Aorta (tissue), 5 donors: ENCODE results near the gene ANKRD33B. TPM values are rescaled to one million over a fixed set of nuclear protein-coding genes. Genes with fewer than 3 reads are reported as not detected.

Source experiments
- ATAC-seq: fragments of 200-7000 bp; cut with Tn5 transposase; one replicate; pipeline ENCODE4 v1.9.1; 2022; ENCODE audit warnings: moderate library complexity; ENCODE audit not compliant: low FRiP score
- DNase-seq, 2 donors: peaks; one replicate each; pipeline ENCODE4 v3.0.0-alpha.2; 2020
- H3K27ac ChIP-seq, 2 donors: one replicate each; pipeline ENCODE4 v1.5.1; 2013; ENCODE audit warnings: low read length in 2 of 2, mild to moderate bottlenecking in 2 of 2, moderate library complexity in 2 of 2, control low read depth in 1 of 2, inconsistent platforms in 1 of 2, low read depth in 1 of 2
- H3K27me3 ChIP-seq, 2 donors: one replicate each; pipeline ENCODE4 v1.6.1; 2013; ENCODE audit warnings: control low read depth in 1 of 2, low read length in 1 of 2, mild to moderate bottlenecking in 1 of 2, moderate library complexity in 1 of 2; ENCODE audit not compliant: insufficient read depth in 2 of 2, control insufficient read depth in 1 of 2
- H3K36me3 ChIP-seq, 2 donors: one replicate each; pipeline ENCODE4 v1.6.1; 2013; ENCODE audit warnings: control low read depth in 1 of 2, low read length in 1 of 2, mild to moderate bottlenecking in 1 of 2; ENCODE audit not compliant: insufficient read depth in 2 of 2, control insufficient read depth in 1 of 2
- H3K4me1 ChIP-seq, 2 donors: one replicate each; pipeline ENCODE4 v1.6.1; 2013; ENCODE audit warnings: low read length in 2 of 2, control low read depth in 1 of 2, mild to moderate bottlenecking in 1 of 2, moderate library complexity in 1 of 2; ENCODE audit not compliant: insufficient read depth in 2 of 2, control insufficient read depth in 1 of 2
- H3K4me3 ChIP-seq, 2 donors: one replicate each; pipeline ENCODE4 v1.5.1; 2013; ENCODE audit warnings: low read length in 2 of 2, control low read depth in 1 of 2, mild to moderate bottlenecking in 1 of 2
- H3K9me3 ChIP-seq: one replicate; pipeline ENCODE4 v1.6.1; 2013; ENCODE audit warnings: mild to moderate bottlenecking, low read length; ENCODE audit not compliant: control insufficient read depth
- WGBS, 2 donors: extraction: QIAGEN DNeasy Blood & Tissue Kit; methylation state at CpG; one replicate each; pipeline ENCODE4 v1.1.7; 2013; 5-methylcytosine and 5-hydroxymethylcytosine counted together
- intact Hi-C, 2 donors: fragments of 100-400 bp; cut with DNase I; formaldehyde crosslinking; loops; one replicate each; pipeline versions ENCODE4 v1.14.2 to v1.15.0; 2022
- polyA plus RNA-seq, 2 donors: library from polyadenylated mRNA; stranded (reverse); fragments of 200-250 nt; gene quantifications; one replicate each; pipeline ENCODE4 v1.2.3, GENCODE V29; 2013
- total RNA-seq, 2 donors: library from RNA; stranded (reverse); fragmentation: NEBNext Ultra II Directional; extraction: Animal tissue kit (Norgen Biotek cat#: 25700); gene quantifications; one replicate each; pipeline ENCODE4 v1.2.1, GENCODE V29; 2021
- donor health status: healthy with polysubstance abuse.
- donor health status: Bipolar disorder and iron deficiency.
- donor health status: DM: no; HTN: no; CAD: no.
- donor health status: DM: no; HTN: no; CAD: no.
- donor health status: DM: yes; HTN: yes; CAD: no.

ANKRD33B gene
- total and polyA plus RNA-seq, 4 donors, result 0.75 to 4.9 (median 3.3) TPM

- intact Hi-C loops, result no loop called here
- Histone ChIP-seq H3K36me3 (no peaks in the 10 kb centered on the region), H3K27me3 (no peaks in the 10 kb centered on the region), H3K27ac (no peak overlapping the region), H3K4me3 (no peak overlapping the region), H3K9me3 (no peaks in the 10 kb centered on the region), H3K4me1 (no peaks in the 10 kb centered on the region)
- no peak for DNase-seq
- ATAC-seq, result no peak
- WGBS, 2 donors, result 82 to 84% methylated on average over 45 of the region's 45 CpGs
Observed at GRCh38 chr5:10562201-10563109, 1.4 kb upstream of the ANKRD33B start.

DNA sequence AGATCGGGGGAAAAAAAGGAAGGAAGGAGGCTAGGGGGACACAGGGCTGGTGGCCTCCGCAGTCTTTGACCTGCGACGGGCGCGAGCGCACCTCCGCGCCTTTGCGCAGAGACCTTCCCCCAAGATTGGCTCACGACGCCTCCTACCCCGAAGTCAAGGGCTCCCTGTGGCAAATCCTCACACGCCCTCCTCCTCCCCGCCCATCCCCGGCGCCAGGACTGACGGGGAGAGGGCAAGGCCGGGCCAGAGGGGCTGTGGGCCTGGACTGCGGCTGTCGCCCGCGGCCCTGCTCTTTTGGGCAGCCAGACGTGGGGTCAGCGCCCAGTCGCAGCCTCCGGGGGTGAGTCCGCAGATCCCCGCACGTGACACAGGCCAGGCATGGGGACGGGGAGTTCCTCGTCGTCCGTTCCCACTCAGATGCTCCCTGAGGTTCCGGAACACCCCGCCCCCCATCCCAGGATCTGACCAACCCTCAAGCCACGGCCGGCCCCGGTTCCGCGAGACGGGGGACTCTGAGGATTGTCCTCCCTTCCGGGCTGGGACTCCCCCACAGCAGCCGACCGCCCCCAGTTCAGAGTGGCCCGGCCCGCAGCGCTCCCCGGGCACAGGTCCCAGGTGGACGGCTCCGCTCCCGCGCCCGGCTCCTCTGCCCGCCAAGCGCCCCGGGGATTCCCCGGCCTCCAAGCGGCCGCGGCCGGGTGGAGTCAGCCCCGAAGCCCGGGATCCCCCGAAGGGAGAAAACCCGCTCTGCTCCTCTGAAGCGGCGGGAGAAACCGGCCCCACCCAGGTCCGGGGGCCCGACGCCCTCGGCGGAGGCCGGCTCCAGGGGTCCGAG lies 543 bp upstream of the ANKRD33B start:
- Histone ChIP-seq H3K27ac (no peak overlapping the region), H3K9me3 (no peaks in the 10 kb centered on the region), H3K36me3 (no peaks in the 10 kb centered on the region), H3K4me1 (no peaks in the 10 kb centered on the region), H3K4me3 (peak overlapping the region; percentile 72 to 86), H3K27me3 (no peaks in the 10 kb centered on the region)
- peak; percentile 49 for ATAC-seq
- intact Hi-C loops, result no loop called here
- peak; percentile 59 to 83 for DNase-seq
- 9 to 12% methylated on average over 53 to 76 of the region's 76 CpGs for WGBS, 2 donors

DNA sequence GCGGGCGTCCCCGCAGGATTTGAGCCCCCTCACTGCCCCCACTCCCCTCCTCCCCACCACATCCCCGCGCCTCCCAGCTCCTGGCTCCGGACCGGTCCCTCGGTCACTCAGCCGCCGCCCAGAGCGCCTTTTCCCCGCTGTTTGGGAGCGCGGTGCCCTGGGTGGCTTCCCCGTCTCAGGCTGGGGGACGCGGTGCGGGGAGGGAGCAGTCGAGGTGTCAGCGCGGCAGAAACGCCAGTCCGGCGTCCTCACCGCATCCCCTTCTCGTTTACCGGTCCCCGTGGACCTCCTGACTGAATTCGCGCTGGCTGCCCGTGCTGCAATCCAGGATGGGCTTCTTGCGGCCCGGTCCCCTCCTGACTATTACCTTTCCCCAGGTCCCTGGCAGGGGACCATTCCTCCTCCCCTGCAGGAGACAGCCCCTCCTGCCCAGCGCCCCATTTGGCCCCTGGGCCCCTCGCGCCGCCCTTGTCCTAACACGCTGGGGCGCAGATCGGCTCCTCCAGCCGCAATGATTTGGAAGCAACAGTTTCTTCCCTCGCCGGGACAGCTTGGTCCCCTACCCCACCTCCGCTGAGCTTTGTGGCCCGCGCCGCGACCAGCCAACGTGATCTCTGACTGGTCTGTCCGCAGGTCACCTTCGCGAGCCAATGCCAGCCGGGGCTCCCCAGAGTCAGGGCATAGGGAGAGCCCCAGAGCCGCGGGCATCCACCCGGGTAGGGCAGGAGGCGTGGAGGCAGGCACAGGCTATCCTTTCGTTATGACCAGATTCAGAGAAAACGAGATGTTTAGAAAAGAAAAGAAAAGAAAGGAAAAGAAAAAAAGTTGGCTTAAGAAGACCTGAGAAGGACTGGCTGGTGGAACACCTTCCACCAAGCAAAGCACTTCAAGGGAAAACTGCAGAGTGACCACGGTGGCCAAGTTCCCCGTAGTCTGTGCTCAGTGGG lies 1.2 kb downstream of the ANKRD33B start:
- Histone ChIP-seq H3K9me3 (no peaks in the 10 kb centered on the region), H3K4me1 (no peaks in the 10 kb centered on the region), H3K27me3 (no peaks in the 10 kb centered on the region), H3K4me3 (peak overlapping the region; percentile 72 to 86), H3K36me3 (no peaks in the 10 kb centered on the region), H3K27ac (no peak overlapping the region)
- WGBS, 2 donors, result 0 to 1% methylated on average over 46 to 61 of the region's 61 CpGs
- peak; percentile 43 for ATAC-seq
- DNase-seq, result peak in 1 of 2 donors; percentile 83
- intact Hi-C loops, result loop anchor here in 1 of 2 donors (2.0 kb wide), 1 partner anchor 32 kb away; no protein-coding TSS in a partner anchor

DNA sequence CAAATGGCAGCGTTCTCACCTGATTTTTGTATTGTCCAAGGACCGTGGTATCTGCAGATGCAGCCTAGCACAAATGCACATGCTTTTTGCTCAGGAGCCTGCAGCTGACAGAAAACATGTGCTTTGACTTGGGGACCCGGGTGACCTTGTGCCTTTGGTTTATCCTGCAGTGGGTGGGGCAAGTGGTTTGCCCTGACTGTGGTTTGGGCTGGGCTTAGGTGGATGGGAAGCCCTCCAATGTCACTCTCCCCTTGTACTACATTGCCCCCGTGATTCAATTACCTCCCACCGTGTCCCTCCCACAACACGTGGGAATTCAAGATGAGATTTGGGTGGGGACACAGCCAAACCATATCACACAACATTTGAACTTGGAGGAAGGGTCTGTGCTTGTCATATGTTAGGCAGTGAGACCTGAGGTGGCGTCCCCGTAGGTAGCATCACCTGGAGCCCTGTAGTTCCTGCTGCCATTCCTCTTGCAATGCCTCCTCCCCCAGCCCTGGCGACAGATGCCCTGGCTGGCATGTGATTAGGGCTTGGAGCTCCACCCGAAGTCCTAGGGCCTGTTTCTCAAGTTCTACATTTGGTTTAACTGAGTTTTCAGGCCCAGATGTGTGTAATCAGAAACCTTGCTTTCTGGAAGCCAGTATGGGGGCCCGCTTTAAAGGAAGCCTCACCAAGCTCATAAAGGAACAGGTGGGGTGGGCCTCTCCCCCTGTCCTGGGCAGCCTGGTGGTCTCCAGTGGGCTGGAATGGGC lies 2.1 kb downstream of the ANKRD33B start:
- Histone ChIP-seq H3K27me3 (no peaks in the 10 kb centered on the region), H3K27ac (no peak overlapping the region), H3K4me3 (peak overlapping the region in 1 of 2 donors; percentile 72), H3K36me3 (no peaks in the 10 kb centered on the region), H3K9me3 (no peaks in the 10 kb centered on the region), H3K4me1 (no peaks in the 10 kb centered on the region)
- ATAC-seq (peak; percentile 3), DNase-seq (no peak)
- WGBS, 2 donors, result 17 to 29% methylated on average over 11 of the region's 11 CpGs
- intact Hi-C loops, result loop anchor here in 1 of 2 donors (2.0 kb wide), 1 partner anchor 31 kb away; no protein-coding TSS in a partner anchor

DNA sequence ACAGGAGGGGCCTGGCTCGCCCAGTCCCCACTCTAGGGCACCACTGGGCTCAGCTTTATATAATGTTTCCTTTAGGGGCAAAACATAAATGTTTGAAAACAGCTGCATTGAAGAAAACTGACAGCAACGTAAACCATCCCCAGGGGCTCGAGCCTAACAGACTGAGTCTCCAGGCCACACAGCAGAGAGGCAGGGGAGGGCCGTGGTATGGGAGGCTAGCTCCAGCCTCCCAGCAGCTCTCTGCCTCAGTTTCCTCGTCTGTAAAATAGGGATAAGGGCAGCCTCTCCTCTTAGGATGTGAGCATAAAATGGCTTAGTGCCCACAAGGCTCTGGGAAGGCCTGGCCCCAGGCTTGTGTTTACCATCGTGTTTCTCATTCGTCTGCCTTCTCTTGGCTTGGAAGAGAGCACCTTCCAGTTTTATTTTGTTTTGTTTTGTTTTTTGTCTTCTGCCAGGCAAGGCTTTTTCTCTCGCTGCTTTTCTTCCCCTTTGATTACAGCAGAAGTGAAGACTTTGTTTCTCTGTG lies 2.7 kb downstream of the ANKRD33B start:
- Histone ChIP-seq H3K9me3 (no peaks in the 10 kb centered on the region), H3K4me1 (no peaks in the 10 kb centered on the region), H3K4me3 (no peak overlapping the region), H3K27ac (peak overlapping the region in 1 of 2 donors; percentile 14), H3K36me3 (no peaks in the 10 kb centered on the region), H3K27me3 (no peaks in the 10 kb centered on the region)
- ATAC-seq, result no peak
- WGBS, 2 donors, result 34 to 40% methylated on average over 8 of the region's 8 CpGs
- intact Hi-C loops, result no loop called here
- DNase-seq, result no peak

GRCh38 chr5:10567121-10567591 lies 3.3 kb downstream of the ANKRD33B start:
- no peaks in the 10 kb centered on the region for H3K27me3 ChIP-seq
- DNase-seq (no peak), ATAC-seq (no peak)
- H3K36me3 ChIP-seq, result no peaks in the 10 kb centered on the region
- intact Hi-C loops, result no loop called here
- no peak overlapping the region for H3K4me3 ChIP-seq
- H3K27ac ChIP-seq, result peak overlapping the region in 1 of 2 donors; percentile 42
- no peaks in the 10 kb centered on the region for H3K4me1 ChIP-seq
- WGBS, 2 donors, result 46 to 64% methylated on average over 10 of the region's 10 CpGs
- no peaks in the 10 kb centered on the region for H3K9me3 ChIP-seq

DNA sequence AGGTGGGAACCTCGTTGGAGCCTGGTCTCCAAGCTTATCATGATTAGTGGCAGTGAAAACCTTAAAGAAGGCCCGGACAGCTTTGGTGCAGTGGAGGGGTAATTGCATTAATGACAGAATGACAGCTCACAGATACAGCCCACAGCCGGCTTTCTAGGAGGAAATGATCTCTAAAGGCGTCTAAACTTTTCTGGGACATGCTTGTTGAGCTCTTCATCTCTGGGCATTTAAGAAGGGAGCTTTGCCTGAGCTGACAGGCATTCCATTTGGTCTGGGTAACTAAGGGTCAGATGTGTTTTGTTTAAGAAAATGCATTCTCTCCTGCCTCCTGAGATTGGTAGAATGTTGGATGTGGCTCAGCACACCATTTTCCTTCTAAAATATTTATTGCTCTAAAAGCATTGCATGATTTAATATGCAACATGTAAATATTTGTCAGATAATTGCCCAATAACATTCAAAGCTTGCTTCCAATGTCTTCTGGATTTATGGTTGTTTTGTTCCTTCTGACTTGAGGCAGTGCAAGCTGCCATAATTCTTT lies 4.0 kb downstream of the ANKRD33B start:
- no peak for DNase-seq
- Histone ChIP-seq H3K9me3 (no peaks in the 10 kb centered on the region), H3K4me1 (no peaks in the 10 kb centered on the region)

More for the DNA sequence above, 4.0 kb downstream of the ANKRD33B start:
- intact Hi-C loops, result no loop called here
- Histone ChIP-seq H3K27me3 (no peaks in the 10 kb centered on the region), H3K4me3 (no peak overlapping the region), H3K27ac (peak overlapping the region in 1 of 2 donors; percentile 34), H3K36me3 (no peaks in the 10 kb centered on the region)
- 8 to 16% methylated on average over 4 of the region's 4 CpGs for WGBS, 2 donors
- no peak for ATAC-seq
